K562 (cell line): Measurements from ENCODE around the gene CUTA. TPM values are rescaled to one million over a fixed set of nuclear protein-coding genes. Genes with fewer than 3 reads are reported as not detected.
A peak's percentile ranks its signal among the peaks of the same experiment; 100 is the strongest.

Experiments
- ATAC-seq: fragments of 200-7000 bp; cut with Tn5 transposase; 3 replicates; pipeline ENCODE4 v1.9.1; 2020; ENCODE audit warnings: moderate library complexity
- BruUV-seq: library from RNA; stranded (reverse); fragments of 400-500 nt; replicated peaks from 2 replicates; lab custom pipeline; 2021; lab: Mats Ljungman, UMichigan
- CTCF ChIA-PET: fragments of 300-600 bp; formaldehyde crosslinking; extraction: SDS; loops from one replicate; lab custom pipeline; 2021; ENCODE audit warnings: low intra/inter-chr PET ratio; lab: Yijun Ruan, JAX
- POLR2A ChIA-PET: fragments of 300-600, 350-650 bp; sonication (Branson Sonifier 250); formaldehyde crosslinking; extraction: SDS; loops from one replicate; lab custom pipeline; 2021; ENCODE audit warnings: antibody characterized with exemption, inconsistent platforms; lab: Yijun Ruan, JAX
- DNase-seq, 4 experiments: peaks; one replicate each; pipeline versions ENCODE4 v3.0.0 to v3.0.0-alpha.2; 2011 to 2018; ENCODE audit warnings: low spot score in 3 of 4, mixed read lengths in 3 of 4; ENCODE audit errors: extremely low read depth in 1 of 4
- FAIRE-seq: peaks from 2 replicates; lab custom pipeline; 2011; peaks lifted over from hg19 to GRCh38; lab: Jason Lieb, UNC
- H2AFZ ChIP-seq: 2 replicates; pipeline ENCODE4 v1.6.0; 2011; ENCODE audit warnings: low read depth, low read length, control low read depth, inconsistent platforms
- H3K27ac ChIP-seq: fragments of 200-600 bp; 3 replicates; pipeline ENCODE4 v1.8.0; 2011; ENCODE audit warnings: low read depth, mild to moderate bottlenecking, control low read depth, inconsistent platforms, low read length, moderate library complexity, mixed read lengths; ENCODE audit errors: extremely low read depth
- H3K27me3 ChIP-seq, 2 experiments: fragments of 300-600 bp in 1 of 2; 2 replicates in 1 of 2; 3 replicates in 1 of 2; pipeline versions ENCODE4 v1.6.0 to v1.8.0; 2011; ENCODE audit warnings: inconsistent platforms in 2 of 2, low read length in 2 of 2, mild to moderate bottlenecking in 1 of 2, mixed read lengths in 1 of 2, moderate library complexity in 1 of 2; ENCODE audit not compliant: control insufficient read depth in 2 of 2, insufficient read depth in 2 of 2
- H3K36me3 ChIP-seq: fragments of 300-600 bp; 3 replicates; pipeline ENCODE4 v1.8.0; 2011; ENCODE audit warnings: mild to moderate bottlenecking, low read length, inconsistent platforms; ENCODE audit not compliant: control insufficient read depth, insufficient read depth
- H3K4me1 ChIP-seq, 2 experiments: fragments of 200-600 bp in 1 of 2; replicated peaks in 1 of 2; 2 replicates in 1 of 2; 3 replicates in 1 of 2; pipeline versions ENCODE4 v1.5.1 to v1.8.0; 2011; ENCODE audit warnings: inconsistent platforms in 2 of 2, low read length in 2 of 2, mild to moderate bottlenecking in 1 of 2, mixed read lengths in 1 of 2, moderate library complexity in 1 of 2; ENCODE audit not compliant: control insufficient read depth in 2 of 2, insufficient read depth in 2 of 2
- H3K4me2 ChIP-seq: 2 replicates; pipeline ENCODE4 v1.6.1; 2011; ENCODE audit warnings: low read length, control low read depth, inconsistent platforms, mixed read lengths; ENCODE audit not compliant: insufficient read depth
- H3K4me3 ChIP-seq: fragments of 200-600 bp; sonication (generic), shearing (Covaris generic); 2 replicates; pipeline ENCODE4 v1.5.1; 2016; ENCODE audit warnings: control low read depth, inconsistent platforms
- H3K79me2 ChIP-seq: fragments of 200-600 bp; 3 replicates; pipeline ENCODE4 v1.8.0; 2011; ENCODE audit warnings: low read length, inconsistent platforms; ENCODE audit not compliant: control insufficient read depth, insufficient read depth
- H3K9ac ChIP-seq, 2 experiments: 2 replicates each; pipeline versions ENCODE4 v1.6.0 to v1.6.1; 2011; ENCODE audit warnings: low read depth in 2 of 2, low read length in 2 of 2, control low read depth in 1 of 2, inconsistent platforms in 1 of 2, mild to moderate bottlenecking in 1 of 2, mixed read lengths in 1 of 2; ENCODE audit not compliant: insufficient read depth in 1 of 2
- H3K9me1 ChIP-seq: one replicate; pipeline ENCODE4 v1.6.0; 2011; ENCODE audit warnings: inconsistent platforms, mild to moderate bottlenecking, low read length, moderate library complexity; ENCODE audit not compliant: control insufficient read depth, insufficient read depth
- H3K9me3 ChIP-seq: replicated peaks from 2 replicates; pipeline ENCODE4 v1.5.1; 2011; ENCODE audit warnings: low read depth, low read length, inconsistent platforms; ENCODE audit not compliant: control insufficient read depth, insufficient read depth
- H4K20me1 ChIP-seq: replicated peaks from 2 replicates; pipeline ENCODE4 v1.6.1; 2011; ENCODE audit warnings: low read length, inconsistent platforms, mixed read lengths; ENCODE audit not compliant: control insufficient read depth, insufficient read depth
- ATF7 ChIP-seq: fragments of 450-650 bp; IDR thresholded peaks from 2 replicates; pipeline ENCODE4 v1.7.1; 2014; ENCODE audit warnings: mild to moderate bottlenecking, moderate library complexity
- BHLHE40 ChIP-seq: IDR thresholded peaks from 2 replicates; pipeline ENCODE4 v1.6.1; 2011; ENCODE audit warnings: low read length, improper control_type of control experiment
- CBX3 ChIP-seq, 2 experiments: IDR thresholded peaks; 1 replicate in 1 of 2; 2 replicates in 1 of 2; pipeline ENCODE4 v1.6.1; 2012; ENCODE audit warnings: inconsistent platforms in 2 of 2, low read length in 2 of 2, borderline replicate concordance in 1 of 2, control low read depth in 1 of 2
- DPF2 ChIP-seq: fragments of 450-650 bp; IDR thresholded peaks from 2 replicates; pipeline ENCODE4 v1.6.1; 2016
- FOSL1 ChIP-seq: fragments of 200-800 bp; sonication (Bioruptor generic); conservative IDR thresholded peaks from 2 replicates; pipeline ENCODE4 v1.6.1; 2016; ENCODE audit warnings: missing genetic modification characterization, missing compliant biosample characterization
- FOXM1 ChIP-seq, 2 experiments: fragments of 450-650 bp in 1 of 2; sonication (generic) in 1 of 2; formaldehyde crosslinking in 1 of 2; IDR thresholded peaks; 2 replicates each; pipeline versions ENCODE4 v1.6.1 to v1.9.0; 2017 to 2022; ENCODE audit warnings: low read depth in 2 of 2, mild to moderate bottlenecking in 2 of 2, missing genetic modification reagents in 1 of 2, moderate library complexity in 1 of 2
- HNRNPL ChIP-seq: fragments of 200-400 bp; formaldehyde crosslinking; IDR thresholded peaks from 2 replicates; pipeline ENCODE4 v1.6.1; 2017; ENCODE audit warnings: low read depth, mild to moderate bottlenecking, low read length
- NR1H2 ChIP-seq: sonication (generic); formaldehyde crosslinking; IDR thresholded peaks from 2 replicates; pipeline ENCODE4 v1.4.0; 2020; ENCODE audit warnings: mild to moderate bottlenecking, missing genetic modification reagents
- SAP30 ChIP-seq: fragments of 200-600 bp; sonication (generic); IDR thresholded peaks from 2 replicates; pipeline ENCODE4 v1.6.1; 2012; ENCODE audit warnings: borderline replicate concordance, low read depth, mild to moderate bottlenecking, moderate library complexity, low read length, control low read depth, inconsistent platforms; ENCODE audit not compliant: insufficient read depth, poor library complexity, severe bottlenecking
- TEAD1 ChIP-seq, 2 experiments: fragments of 450-650 bp in 1 of 2; sonication (generic) in 1 of 2; formaldehyde crosslinking; IDR thresholded peaks; 2 replicates each; pipeline versions ENCODE4 v1.4.0 to v1.8.0; 2020 to 2022; ENCODE audit warnings: mild to moderate bottlenecking in 2 of 2, missing genetic modification reagents in 1 of 2
- THRAP3 ChIP-seq: fragments of 450-650 bp; IDR thresholded peaks from 2 replicates; pipeline ENCODE4 v1.6.1; 2016; ENCODE audit warnings: mild to moderate bottlenecking, inconsistent platforms, borderline replicate concordance
- ZNF431 ChIP-seq: sonication (generic); formaldehyde crosslinking; IDR thresholded peaks from 2 replicates; pipeline ENCODE4 v1.8.0; 2022; ENCODE audit warnings: mild to moderate bottlenecking, missing genetic modification reagents
- WGBS: fragments of 100-300 bp; shearing (Covaris generic); methylation state at CpG from one replicate; pipeline ENCODE4 v1.1.6; 2016; ENCODE audit warnings: low coverage, mixed read lengths; ENCODE audit not compliant: insufficient coverage; ENCODE audit errors: missing lambda C conversion rate; 5-methylcytosine and 5-hydroxymethylcytosine counted together
- in situ Hi-C: fragments of 300-500 bp; cut with MboI; formaldehyde crosslinking; loops from 4 replicates; pipeline ENCODE4 v1.15.0; 2018; ENCODE audit warnings: inconsistent platforms, mixed read lengths
- intact Hi-C: fragments of 100-400 bp; cut with micrococcal nuclease; formaldehyde crosslinking; loops from 2 replicates; pipeline ENCODE4 v1.14.2; 2022
- polyA plus RNA-seq, 8 experiments: library from polyadenylated mRNA; depleted of rRNA in 4 of 8; stranded (reverse) in 5 of 8; unstranded in 3 of 8; fragments of >200 nt; fragmentation: Nextera tagmentation in 2 of 8; fragmentation: Illumina TruSeq in 1 of 8; extraction: Ambion mirVana in 2 of 8; extraction: Trizol in 1 of 8; gene quantifications; 2 replicates each; pipeline versions ENCODE4 v1.2.1 to v1.2.3, GENCODE V29; 2011 to 2014; ENCODE audit warnings: inconsistent platforms in 1 of 8, missing spikeins in 1 of 8
- total RNA-seq, 7 experiments: library from RNA; depleted of rRNA in 6 of 7; stranded (reverse); fragments of >200 nt in 6 of 7; fragmentation: Illumina TruSeq in 2 of 7; extraction: Trizol in 2 of 7; gene quantifications; 2 replicates each; pipeline versions ENCODE4 v1.2.1 to v1.2.3, GENCODE V29; 2011 to 2021; ENCODE audit warnings: low replicate concordance in 1 of 7
- TF ChIP-seq, protein P1 (sequence below), 3 experiments: fragments of 200-800 bp in 1 of 3; sonication (Bioruptor generic) in 1 of 3; sonication (generic) in 1 of 3; formaldehyde crosslinking in 1 of 3; IDR thresholded peaks; 2 replicates each; pipeline versions ENCODE4 v1.6.1 to v1.8.0; 2016 to 2022; ENCODE audit warnings: mild to moderate bottlenecking in 2 of 3, missing compliant biosample characterization in 2 of 3, missing genetic modification characterization in 2 of 3, missing genetic modification reagents in 1 of 3
- TF ChIP-seq, protein P2 (sequence below): IDR thresholded peaks from 2 replicates; pipeline ENCODE4 v1.6.1; 2012; ENCODE audit warnings: low read depth, low read length, improper control_type of control experiment, borderline replicate concordance

Gene CUTA
- total and polyA plus RNA-seq, 9 of the 15 experiments (the other 6 are each of a cell fraction or from before 2014, with no cell fraction given): 166 to 682 (median 310) TPM

DNA sequence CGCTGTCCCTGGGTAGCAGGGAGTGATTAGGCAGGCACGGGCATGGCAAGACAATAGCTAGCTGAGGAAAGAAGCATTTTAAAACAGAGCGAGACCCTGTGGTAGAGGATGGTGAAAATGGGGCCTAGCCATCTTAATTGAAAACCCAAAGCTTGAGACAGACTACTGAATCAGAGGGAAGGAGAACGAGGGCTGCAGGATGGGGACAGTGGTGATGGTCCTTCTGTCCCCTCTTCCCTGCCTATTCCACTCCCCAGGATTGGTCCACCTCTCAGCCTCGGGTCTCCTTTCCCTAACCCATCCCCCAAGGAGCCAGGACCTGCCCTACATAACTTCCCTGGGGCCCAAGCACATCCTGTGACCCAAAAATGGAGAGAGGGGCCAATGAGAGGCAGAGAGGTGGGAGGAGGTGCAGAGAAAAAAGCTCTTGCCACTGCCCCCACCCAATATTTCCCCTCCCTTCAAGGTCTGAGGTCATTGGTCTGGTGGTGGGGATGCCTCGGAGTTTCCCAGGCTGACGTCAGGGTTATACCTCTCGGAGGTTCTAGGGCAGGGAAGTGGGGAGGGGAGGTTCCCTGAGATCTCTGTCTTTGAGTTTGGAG lies 884 bp upstream of the CUTA start (continued):
- TF ChIP-seq CBX3 (IDR thresholded peaks at IDR 0.05; ENCODE audit: borderline replicate concordance in 1 of 2, low read length in 2 of 2): peak in 1 of 2 experiments; percentile 1; a peak in 1 of 3 replicates
- no peak for TF ChIP-seq BHLHE40
- TF ChIP-seq FOXM1 (IDR thresholded peaks at IDR 0.05; ENCODE audit: low read depth): no peak
- TF ChIP-seq FOXM1 (CRISPR knock-in tag; IDR thresholded peaks at IDR 0.05; ENCODE audit: low read depth): no peak
- TF ChIP-seq THRAP3: no peak
- no peak for TF ChIP-seq HNRNPL

DNA sequence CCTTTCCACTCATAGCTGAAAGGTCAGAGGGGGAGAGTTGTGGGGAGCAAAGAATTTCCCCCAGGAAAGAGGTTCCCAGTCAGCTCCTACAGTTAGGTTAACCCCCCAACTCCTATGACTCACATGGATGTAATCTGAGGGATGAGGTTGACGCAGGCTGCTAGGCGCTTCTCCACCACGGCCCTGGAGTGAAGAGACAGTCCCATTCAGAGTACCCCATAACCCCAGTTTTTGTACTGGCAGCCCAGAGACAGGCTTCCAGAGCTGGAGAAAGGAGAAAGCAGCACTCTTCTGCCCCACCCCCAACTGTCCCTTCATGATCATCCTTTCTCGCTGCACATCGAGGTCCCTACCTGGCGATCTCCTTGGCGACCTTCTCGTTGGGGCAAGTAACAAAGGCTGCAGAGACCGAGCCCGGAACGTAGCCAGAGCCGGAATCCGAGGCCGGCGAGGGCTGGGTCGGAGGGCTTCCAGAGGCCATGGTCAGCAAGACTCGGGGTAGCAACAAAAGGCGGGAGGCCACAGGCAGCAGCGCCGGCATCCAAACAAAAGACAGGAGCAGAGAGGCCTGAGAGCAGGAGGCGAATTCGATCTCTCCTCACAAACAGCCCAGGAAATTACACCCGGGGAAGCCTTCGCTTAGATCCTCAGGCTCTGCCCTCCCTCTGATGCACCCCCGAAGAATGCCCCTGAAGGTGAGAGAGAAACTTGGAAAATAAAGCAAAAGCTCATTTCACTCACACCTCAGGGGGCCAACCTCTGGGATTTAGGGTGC lies 592 bp downstream of the CUTA start:
- H3K4me3 ChIP-seq: peak overlapping the region; percentile 84
- peaks cover 47% of the 10 kb centered on the region; the same call in 2 of the 3 replicates for H3K36me3 ChIP-seq
- under 1% methylated on average over 25 of the region's 25 CpGs for WGBS
- peak overlapping the region; percentile 95 for H3K27ac ChIP-seq
- peak overlapping the region; percentile 99 for H3K4me2 ChIP-seq
- POLR2A ChIA-PET: interaction anchor here (0.9 to 2.1 kb wide), 3 partner anchors 12 to 128 kb away, joined by 4 to 7 read pairs (median 4); partner anchors contain the start of genes PFDN6 and WDR46
- H4K20me1 ChIP-seq: peaks cover 5% of the 10 kb centered on the region
- intact Hi-C loops (no loop called here), in situ Hi-C loops (no loop called here)
- peak overlapping the region; percentile 81 for H2AFZ ChIP-seq
- peaks cover 40 to 43% of the 10 kb centered on the region in 2 experiments for H3K4me1 ChIP-seq
- H3K27me3 ChIP-seq: no peaks in the 10 kb centered on the region
- CTCF ChIA-PET: interaction anchor here (0.6 to 1.8 kb wide), 3 partner anchors 9 to 137 kb away, joined by 3 to 5 read pairs (median 3); no protein-coding TSS in a partner anchor
- DNase-seq: peak in 2 of 4 experiments; percentile 61 to 76
- TSS peak; percentile 85 for BruUV-seq
- H3K9me3 ChIP-seq: no peaks in the 10 kb centered on the region
- H3K9ac ChIP-seq: peak overlapping the region; percentile 81 to 92
- H3K9me1 ChIP-seq: no peaks in the 10 kb centered on the region
- peaks cover 40% of the 10 kb centered on the region for H3K79me2 ChIP-seq
- peak; percentile 13 for ATAC-seq
- peak; percentile 85 for FAIRE-seq
- TF ChIP-seq ZNF431 (CRISPR knock-in tag) (no peak), ATF7 (peak; percentile 20; the same call in 1 of the 2 replicates), SAP30 (peak; percentile 80), FOSL1 (tag) (peak; percentile 88), TEAD1 (CRISPR knock-in tag; IDR thresholded peaks at IDR 0.05) (no peak), NR1H2 (peak; percentile 91; the same call in 1 of the 2 replicates), DPF2 (peak; percentile 49; the same call in 1 of the 2 replicates)
- TF ChIP-seq, protein P1, sequence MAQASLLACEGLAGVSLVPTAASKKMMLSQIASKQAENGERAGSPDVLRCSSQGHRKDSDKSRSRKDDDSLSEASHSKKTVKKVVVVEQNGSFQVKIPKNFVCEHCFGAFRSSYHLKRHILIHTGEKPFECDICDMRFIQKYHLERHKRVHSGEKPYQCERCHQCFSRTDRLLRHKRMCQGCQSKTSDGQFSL (CRISPR knock-in tag; IDR thresholded peaks at IDR 0.05): 0 out of 2 replicates have a peak, but pooled peaks have one; percentile 16
- TF ChIP-seq, protein P1 (tag; IDR thresholded peaks at IDR 0.05): no peak
- TF ChIP-seq, protein P2, sequence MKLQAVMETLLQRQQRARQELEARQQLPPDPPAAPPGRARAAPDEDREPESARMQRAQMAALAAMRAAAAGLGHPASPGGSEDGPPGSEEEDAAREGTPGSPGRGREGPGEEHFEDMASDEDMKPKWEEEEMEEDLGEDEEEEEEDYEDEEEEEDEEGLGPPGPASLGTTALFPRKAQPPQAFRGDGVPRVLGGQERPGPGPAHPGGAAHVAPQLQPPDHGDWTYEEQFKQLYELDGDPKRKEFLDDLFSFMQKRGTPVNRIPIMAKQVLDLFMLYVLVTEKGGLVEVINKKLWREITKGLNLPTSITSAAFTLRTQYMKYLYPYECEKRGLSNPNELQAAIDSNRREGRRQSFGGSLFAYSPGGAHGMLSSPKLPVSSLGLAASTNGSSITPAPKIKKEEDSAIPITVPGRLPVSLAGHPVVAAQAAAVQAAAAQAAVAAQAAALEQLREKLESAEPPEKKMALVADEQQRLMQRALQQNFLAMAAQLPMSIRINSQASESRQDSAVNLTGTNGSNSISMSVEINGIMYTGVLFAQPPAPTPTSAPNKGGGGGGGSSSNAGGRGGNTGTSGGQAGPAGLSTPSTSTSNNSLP: no peak
